Skin of body (tissue), 2 donors: ENCODE data around the gene EMC9. TPM values are rescaled to one million over a fixed set of nuclear protein-coding genes. Genes with fewer than 3 reads are reported as not detected.
"Not testable (repeated sequence)": the region's sequence is repeated elsewhere in the genome, so short reads cannot be mapped to it uniquely, and the experiment has no call there.

Experiments used
- DNase-seq: peaks from one replicate; lab custom pipeline; 2025; lab: John Stamatoyannopoulos, UW
- total RNA-seq: library from RNA; depleted of rRNA; stranded (reverse); fragments of >200 nt; gene quantifications from one replicate; pipeline ENCODE4 v1.2.3, GENCODE V29; 2014

The EMC9 gene
- total RNA-seq, 1 donor from 2014 or later, result 6.8 TPM

GRCh38 chr14:24108336-24108874 is 33.0 kb downstream of the EMC9 start:
- DNase-seq, result no peak

GRCh38 chr14:24106672-24107271 is 34.6 kb downstream of the EMC9 start:
- no peak for DNase-seq

- DNase-seq, result not testable (repeated sequence)
These were observed 35.7 kb downstream of the EMC9 start for GRCh38 chr14:24105609-24106239.

- DNase-seq, result no peak
These were observed 37.9 kb downstream of the EMC9 start for GRCh38 chr14:24103451-24103850.

- no peak for DNase-seq
These were observed 38.9 kb downstream of the EMC9 start for GRCh38 chr14:24102357-24103048.

- DNase-seq, result no peak
These were observed 40.4 kb downstream of the EMC9 start for GRCh38 chr14:24100982-24101494.

GRCh38 chr14:24100197-24100981 is 41.0 kb downstream of the EMC9 start:
- DNase-seq, result no peak

GRCh38 chr14:24098927-24099813 is 42.2 kb downstream of the EMC9 start:
- DNase-seq, result no peak

GRCh38 chr14:24098229-24098926 is 43.0 kb downstream of the EMC9 start:
- no peak for DNase-seq

- DNase-seq, result no peak
These were observed 44.7 kb downstream of the EMC9 start for GRCh38 chr14:24096545-24097181.

GRCh38 chr14:24095271-24096068 is 45.9 kb downstream of the EMC9 start:
- DNase-seq, result no peak

GRCh38 chr14:24094841-24095270 is 46.5 kb downstream of the EMC9 start:
- DNase-seq, result no peak

GRCh38 chr14:24093901-24094840 is 47.2 kb downstream of the EMC9 start, which contains the start of gene PCK2:
Gene PCK2, plus strand, starts transcription at chr14:24094311. Its CDS starts 95 bp downstream, at chr14:24094406.
- DNase-seq, result peak; percentile 73

GRCh38 chr14:24093207-24093900 is 48.0 kb downstream of the EMC9 start:
- DNase-seq, result no peak

GRCh38 chr14:24092505-24093206 is 48.7 kb downstream of the EMC9 start:
- no peak for DNase-seq

GRCh38 chr14:24092110-24092504 is 49.3 kb downstream of the EMC9 start:
- DNase-seq, result no peak
